ENCODE measurements around the gene CETN3.

The CETN3 gene

DNA sequence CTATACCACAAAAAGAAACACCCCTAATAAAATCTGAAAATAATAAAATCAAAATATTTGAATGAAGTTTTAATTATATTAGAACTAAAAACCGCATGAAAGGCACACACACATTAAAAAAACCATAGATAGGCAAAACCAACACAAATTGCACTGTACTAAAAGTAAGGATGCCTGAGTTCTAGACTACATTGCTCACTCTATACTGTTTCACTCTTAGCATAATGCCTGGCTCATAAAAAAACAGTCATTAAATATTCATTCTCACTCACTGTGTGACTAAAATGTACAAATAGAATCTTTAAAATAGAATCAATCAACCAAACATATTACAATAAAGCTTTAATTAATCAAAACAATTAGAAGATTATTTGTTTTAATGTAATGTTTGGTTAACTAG, 41.7 kb downstream of the CETN3 start:
- TF ChIP-seq, protein P1, sequence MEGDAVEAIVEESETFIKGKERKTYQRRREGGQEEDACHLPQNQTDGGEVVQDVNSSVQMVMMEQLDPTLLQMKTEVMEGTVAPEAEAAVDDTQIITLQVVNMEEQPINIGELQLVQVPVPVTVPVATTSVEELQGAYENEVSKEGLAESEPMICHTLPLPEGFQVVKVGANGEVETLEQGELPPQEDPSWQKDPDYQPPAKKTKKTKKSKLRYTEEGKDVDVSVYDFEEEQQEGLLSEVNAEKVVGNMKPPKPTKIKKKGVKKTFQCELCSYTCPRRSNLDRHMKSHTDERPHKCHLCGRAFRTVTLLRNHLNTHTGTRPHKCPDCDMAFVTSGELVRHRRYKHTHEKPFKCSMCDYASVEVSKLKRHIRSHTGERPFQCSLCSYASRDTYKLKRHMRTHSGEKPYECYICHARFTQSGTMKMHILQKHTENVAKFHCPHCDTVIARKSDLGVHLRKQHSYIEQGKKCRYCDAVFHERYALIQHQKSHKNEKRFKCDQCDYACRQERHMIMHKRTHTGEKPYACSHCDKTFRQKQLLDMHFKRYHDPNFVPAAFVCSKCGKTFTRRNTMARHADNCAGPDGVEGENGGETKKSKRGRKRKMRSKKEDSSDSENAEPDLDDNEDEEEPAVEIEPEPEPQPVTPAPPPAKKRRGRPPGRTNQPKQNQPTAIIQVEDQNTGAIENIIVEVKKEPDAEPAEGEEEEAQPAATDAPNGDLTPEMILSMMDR (IDR thresholded peaks at IDR 0.05; ENCODE audit: insufficient read depth, missing control alignments), result no peak
- DNase-seq (ENCODE audit: insufficient read length, low spot score) (no peak), FAIRE-seq (no peak)

DNA sequence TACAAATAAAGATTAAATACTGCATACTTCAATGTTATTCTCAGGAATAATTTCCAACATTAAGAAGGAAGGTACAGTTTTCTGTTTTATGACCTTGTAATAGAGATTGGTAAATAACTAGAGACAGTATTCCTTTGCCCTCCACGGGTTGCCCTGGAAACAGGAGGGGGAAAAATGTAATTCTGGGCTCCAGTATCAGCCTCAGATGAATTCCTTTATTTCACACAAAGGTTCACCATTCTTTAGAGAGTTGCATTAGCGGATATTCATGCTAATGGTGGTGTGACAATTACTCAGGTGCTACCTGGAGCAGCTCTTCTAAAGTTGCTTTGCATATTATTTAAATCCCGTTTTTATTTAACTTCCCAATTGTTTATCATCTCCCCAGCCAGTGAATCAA, 42.6 kb downstream of the CETN3 start:
- TF ChIP-seq, protein P1 (IDR thresholded peaks at IDR 0.05; ENCODE audit: insufficient read depth, missing control alignments), result no peak
- no peak for FAIRE-seq
- no peak for DNase-seq (ENCODE audit: insufficient read length, low spot score)

DNA sequence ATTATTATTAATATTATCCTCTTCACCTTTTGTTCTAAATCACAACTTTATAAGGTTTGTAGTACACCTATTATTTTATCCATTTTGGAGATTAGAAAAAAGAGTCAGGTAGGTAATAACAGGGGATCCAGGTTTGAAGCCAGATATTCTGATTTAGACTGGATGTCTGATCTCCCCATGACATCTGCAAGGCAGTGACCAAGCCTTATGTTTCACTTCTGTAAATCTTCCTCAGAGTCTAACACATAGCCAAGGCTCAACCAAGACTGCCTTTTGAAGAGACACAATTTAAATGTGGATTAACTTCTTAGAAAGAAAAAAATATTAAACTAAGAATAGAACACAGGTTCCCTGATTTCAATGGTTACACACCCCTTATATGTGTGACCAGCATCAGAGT, 44.2 kb downstream of the CETN3 start:
- TF ChIP-seq, protein P1 (IDR thresholded peaks at IDR 0.05; ENCODE audit: insufficient read depth, missing control alignments), result no peak
- DNase-seq (ENCODE audit: insufficient read length, low spot score), result no peak
- FAIRE-seq, result no peak

DNA sequence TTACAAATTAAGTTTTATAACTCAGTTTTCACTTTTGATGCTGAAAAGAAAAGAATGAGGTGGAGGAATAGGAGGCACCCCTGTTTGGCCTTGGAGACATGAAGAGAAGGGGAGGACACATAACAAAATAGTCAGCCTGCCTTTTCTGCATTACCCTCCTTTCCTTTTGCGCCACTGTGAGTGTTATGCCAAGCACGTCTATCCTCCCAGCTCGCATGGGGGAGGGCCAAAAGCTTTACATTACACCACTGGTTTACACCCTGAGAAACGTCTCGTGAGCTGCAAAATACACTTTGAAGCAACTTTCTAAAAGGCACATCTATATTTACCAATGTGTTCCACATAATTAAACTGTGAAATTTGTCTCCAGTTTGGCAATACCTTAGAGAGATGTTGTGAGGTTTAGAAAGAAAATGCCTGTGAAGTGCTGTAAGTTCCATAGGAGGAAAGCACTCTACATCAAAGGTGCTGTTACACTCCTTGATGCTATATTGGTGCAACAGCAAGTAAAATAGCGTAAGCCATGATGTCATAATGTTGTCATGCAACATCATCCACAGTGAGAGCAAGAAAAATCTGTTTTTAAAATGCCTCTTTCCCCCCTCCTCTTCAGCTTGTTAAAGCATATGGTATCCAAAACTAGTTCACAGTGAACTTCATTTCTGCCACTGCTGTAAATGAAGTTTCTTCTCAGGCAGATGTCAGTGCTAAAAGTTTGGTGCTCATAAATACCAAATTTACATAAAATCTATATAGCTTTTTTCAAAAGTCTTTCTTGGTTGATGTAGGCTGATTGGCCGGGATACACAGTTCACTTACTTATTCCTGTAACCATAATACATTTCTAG, 50.3 kb downstream of the CETN3 start:
- DNase-seq (ENCODE audit: insufficient read length, low spot score) (no peak), FAIRE-seq (no peak)
- TF ChIP-seq, protein P1 (IDR thresholded peaks at IDR 0.05; ENCODE audit: insufficient read depth, missing control alignments), result no peak

DNA sequence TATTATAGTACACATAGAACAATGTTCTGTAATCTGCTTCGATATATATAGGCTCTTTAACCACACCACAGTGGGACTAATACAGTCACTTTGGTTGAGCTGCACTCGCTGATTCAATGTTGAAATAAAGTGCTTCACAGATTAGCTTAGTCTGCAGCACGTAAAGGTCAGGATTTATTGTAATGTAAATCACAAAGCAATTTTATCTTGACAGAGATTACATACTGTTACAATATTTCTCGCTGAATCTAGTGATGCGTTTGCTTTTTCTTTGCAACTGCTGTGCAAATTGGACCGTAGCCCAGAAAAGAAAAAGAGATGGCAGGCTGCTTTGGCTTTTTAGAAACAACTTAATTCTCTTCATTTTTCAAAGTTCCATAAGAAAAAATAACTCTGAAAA, 52.9 kb downstream of the CETN3 start:
- no peak for FAIRE-seq
- DNase-seq (ENCODE audit: insufficient read length, low spot score), result no peak
- TF ChIP-seq, protein P1 (IDR thresholded peaks at IDR 0.05; ENCODE audit: insufficient read depth, missing control alignments), result no peak

DNA sequence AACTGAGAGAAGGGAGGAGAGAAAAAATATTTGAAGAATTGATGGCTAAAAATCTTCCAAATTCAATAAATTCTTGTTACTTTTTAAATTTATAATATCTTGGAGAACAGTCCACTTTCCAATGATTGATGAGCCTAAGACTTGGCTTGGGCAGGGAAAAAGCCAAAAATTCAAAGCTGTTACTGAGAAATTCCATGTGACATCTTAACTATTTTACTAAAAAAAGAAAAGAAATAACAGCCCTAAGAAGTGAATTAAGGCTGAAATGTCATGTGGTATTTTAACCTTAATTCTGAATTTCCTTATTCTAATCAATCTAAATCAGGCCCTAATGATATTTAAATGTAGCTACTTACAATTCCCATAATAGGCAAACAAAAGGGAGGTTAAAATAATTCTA, 53.4 kb downstream of the CETN3 start:
- FAIRE-seq, result no peak
- no peak for DNase-seq (ENCODE audit: insufficient read length, low spot score)
- TF ChIP-seq, protein P1 (IDR thresholded peaks at IDR 0.05; ENCODE audit: insufficient read depth, missing control alignments), result no peak

DNA sequence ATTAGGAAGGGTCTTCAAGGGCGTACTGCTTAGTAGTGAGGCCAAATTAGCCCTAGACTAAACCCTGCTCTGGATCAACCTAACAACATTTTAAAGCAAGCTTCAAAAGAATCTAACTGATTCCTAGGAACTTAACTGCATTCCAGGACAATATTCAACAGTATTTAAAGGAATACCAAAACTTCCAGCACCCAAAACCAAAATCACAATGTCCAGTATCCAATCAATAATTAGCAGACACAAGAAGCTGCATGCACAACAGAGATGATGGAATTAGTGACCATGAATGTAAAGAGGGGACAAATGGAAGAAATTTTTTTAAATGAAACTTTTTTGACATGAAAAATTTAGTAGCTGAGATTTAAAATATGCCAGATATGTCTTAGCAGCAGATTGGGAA, 53.9 kb downstream of the CETN3 start:
- TF ChIP-seq, protein P1 (IDR thresholded peaks at IDR 0.05; ENCODE audit: insufficient read depth, missing control alignments), result no peak
- DNase-seq (ENCODE audit: insufficient read length, low spot score) (no peak), FAIRE-seq (no peak)
